Measurements from ENCODE around the gene KANSL3. TPM values are rescaled to one million over a fixed set of nuclear protein-coding genes. Genes with fewer than 3 reads are reported as not detected.
"Not testable (repeated sequence)": the region's sequence is repeated elsewhere in the genome, so short reads cannot be mapped to it uniquely, and the experiment has no call there.

KANSL3 gene
- total RNA-seq, 6 donors from 2014 or later, result 41.3 to 133 (median 53.0) TPM

DNA sequence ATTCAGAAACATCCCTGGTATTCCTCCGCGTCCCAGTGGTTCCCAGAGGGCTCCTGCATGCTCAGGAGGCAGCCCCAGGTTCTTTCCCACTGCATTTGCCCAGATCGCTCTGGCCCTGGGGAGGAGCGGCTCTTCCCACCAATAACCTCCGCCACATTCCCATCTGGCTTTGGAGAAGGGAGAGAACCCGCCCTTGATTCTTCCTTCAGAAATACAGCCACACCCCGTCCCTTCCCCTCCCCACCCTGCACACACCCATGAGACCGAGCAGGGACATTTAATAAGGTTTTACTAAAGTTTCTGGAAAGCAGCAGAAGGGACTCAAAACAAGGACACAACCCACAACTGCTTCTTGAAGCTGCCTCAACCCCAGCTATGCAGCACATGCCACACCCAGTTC is 79.6 kb downstream of the KANSL3 start:
- WGBS, 2 donors, result 92 to 93% methylated on average over 8 of the region's 8 CpGs
- no peaks in the 10 kb centered on the region for H3K27me3 ChIP-seq
- ATAC-seq (ENCODE audit: low FRiP score in 2 of 2) (no peak), DNase-seq (no peak)
- H3K9me3 ChIP-seq, result no peaks in the 10 kb centered on the region
- no peaks in the 10 kb centered on the region for H3K36me3 ChIP-seq
- TF ChIP-seq POLR2A (IDR thresholded peaks at IDR 0.05) (no peak), POLR2AphosphoS5 (IDR thresholded peaks at IDR 0.05) (no peak), EP300 (IDR thresholded peaks at IDR 0.05) (no peak)
- TF ChIP-seq, protein P1, sequence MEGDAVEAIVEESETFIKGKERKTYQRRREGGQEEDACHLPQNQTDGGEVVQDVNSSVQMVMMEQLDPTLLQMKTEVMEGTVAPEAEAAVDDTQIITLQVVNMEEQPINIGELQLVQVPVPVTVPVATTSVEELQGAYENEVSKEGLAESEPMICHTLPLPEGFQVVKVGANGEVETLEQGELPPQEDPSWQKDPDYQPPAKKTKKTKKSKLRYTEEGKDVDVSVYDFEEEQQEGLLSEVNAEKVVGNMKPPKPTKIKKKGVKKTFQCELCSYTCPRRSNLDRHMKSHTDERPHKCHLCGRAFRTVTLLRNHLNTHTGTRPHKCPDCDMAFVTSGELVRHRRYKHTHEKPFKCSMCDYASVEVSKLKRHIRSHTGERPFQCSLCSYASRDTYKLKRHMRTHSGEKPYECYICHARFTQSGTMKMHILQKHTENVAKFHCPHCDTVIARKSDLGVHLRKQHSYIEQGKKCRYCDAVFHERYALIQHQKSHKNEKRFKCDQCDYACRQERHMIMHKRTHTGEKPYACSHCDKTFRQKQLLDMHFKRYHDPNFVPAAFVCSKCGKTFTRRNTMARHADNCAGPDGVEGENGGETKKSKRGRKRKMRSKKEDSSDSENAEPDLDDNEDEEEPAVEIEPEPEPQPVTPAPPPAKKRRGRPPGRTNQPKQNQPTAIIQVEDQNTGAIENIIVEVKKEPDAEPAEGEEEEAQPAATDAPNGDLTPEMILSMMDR (IDR thresholded peaks at IDR 0.05), result no peak
- peaks cover 8 to 9% (median 9%) of the 10 kb centered on the region in 4 donors for H3K4me1 ChIP-seq
- no peak overlapping the region for H3K27ac ChIP-seq
- no peak overlapping the region for H3K4me3 ChIP-seq

DNA sequence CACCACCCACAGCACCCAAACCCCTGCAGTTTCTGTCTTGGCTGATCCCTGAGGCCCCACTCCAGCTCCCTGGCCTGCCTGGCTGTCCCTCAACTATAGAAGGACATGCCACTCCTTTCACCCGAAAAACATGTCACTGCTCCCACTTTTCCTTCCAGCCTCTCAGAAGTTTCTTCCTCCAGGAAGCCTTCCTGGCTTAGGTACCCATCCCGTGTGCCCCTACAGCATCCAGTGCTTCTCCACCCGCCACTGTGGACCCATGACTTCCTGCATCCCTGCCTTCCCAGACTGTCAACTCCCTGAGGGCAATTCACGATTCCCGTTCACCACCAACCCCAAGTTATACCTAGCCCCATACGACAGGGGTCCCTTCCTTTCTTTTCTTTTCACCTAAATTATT is 80.1 kb downstream of the KANSL3 start:
- WGBS, 2 donors, result 93 to 94% methylated on average over 6 of the region's 6 CpGs
- Histone ChIP-seq H3K27me3 (no peaks in the 10 kb centered on the region), H3K27ac (no peak overlapping the region), H3K4me3 (no peak overlapping the region), H3K4me1 (peaks cover 8 to 9% (median 9%) of the 10 kb centered on the region in 4 donors), H3K9me3 (no peaks in the 10 kb centered on the region), H3K36me3 (peaks cover 0 to 3% (median under 1%) of the 10 kb centered on the region in 4 donors)
- TF ChIP-seq, protein P1 (IDR thresholded peaks at IDR 0.05), result no peak
- TF ChIP-seq POLR2AphosphoS5 (IDR thresholded peaks at IDR 0.05) (no peak), POLR2A (IDR thresholded peaks at IDR 0.05) (no peak), EP300 (IDR thresholded peaks at IDR 0.05) (no peak)
- ATAC-seq (ENCODE audit: low FRiP score in 2 of 2) (no peak), DNase-seq (no peak)

DNA sequence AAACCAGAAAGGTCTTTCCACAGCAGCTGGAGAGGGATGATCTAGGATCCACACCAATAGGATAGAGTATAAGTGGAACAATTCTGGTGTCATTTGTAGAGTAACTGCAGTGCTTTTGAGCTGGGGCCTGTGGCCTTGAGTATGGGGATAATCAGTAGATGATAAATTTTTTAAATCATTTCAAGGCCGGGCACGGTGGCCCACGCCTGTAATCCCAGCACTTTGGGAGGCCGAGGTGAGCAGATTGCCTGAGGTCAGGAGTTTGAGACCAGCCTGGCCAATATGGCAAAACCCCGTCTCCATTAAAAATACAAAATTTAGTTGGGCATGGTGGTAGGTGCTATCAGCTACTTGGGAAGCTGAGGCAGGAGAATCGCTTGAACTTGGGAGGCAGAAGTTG is 80.7 kb downstream of the KANSL3 start:
- H3K9me3 ChIP-seq, DNase-seq, H3K4me1 ChIP-seq: not testable (repeated sequence)

DNA sequence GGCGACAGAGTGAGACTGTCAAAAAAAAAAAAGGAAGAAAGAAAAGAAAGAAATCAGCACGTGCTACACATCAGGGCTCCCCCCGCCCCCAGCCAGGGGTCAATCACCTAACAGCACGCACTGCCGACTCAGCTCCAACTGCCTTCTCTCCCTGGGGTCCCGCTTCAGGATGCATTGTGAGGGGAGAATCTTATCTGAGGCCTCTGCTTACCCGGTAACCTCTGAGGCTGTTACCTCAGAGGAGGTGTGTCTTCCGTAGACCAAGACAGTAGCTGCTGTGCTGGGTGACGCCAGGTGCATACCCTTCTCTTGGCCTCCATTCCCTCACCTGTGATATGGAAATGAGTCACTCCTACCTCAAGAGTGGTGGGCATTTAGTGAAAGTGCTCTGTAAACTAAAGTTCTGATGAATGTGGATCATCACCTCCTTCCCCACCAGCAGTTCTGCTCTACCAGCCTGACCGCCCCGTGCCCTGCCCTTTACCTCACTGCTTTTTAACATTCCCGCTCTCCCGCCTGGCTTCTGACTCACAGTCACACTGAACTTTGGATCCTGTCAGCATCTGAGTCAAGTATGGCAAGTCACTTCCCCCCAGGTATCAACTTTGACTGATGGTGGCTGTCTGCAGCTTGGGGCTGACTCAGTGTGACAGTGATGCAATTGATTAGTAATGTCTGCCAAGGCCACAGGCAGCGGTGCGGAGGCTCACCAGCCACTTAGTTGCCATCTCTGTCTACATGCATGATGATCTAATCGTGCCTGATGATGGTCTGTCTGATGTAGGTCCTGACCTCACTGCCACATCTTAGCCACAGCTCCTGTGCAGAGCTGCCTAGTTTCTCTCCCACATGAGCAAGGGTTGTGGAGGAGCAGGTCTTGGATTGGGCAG is 81.4 kb downstream of the KANSL3 start:
- Histone ChIP-seq H3K9me3 (no peaks in the 10 kb centered on the region), H3K36me3 (peaks cover 0 to 17% (median 12%) of the 10 kb centered on the region in 4 donors), H3K4me3 (no peak overlapping the region), H3K4me1 (peaks cover 8 to 9% (median 9%) of the 10 kb centered on the region in 4 donors), H3K27ac (no peak overlapping the region), H3K27me3 (no peaks in the 10 kb centered on the region)
- ATAC-seq (ENCODE audit: low FRiP score in 2 of 2) (peak in 1 of 2 donors; percentile 6), DNase-seq (no peak)
- TF ChIP-seq POLR2AphosphoS5 (IDR thresholded peaks at IDR 0.05), result no peak
- TF ChIP-seq EP300 (IDR thresholded peaks at IDR 0.05), result no peak
- TF ChIP-seq, protein P1 (IDR thresholded peaks at IDR 0.05), result no peak
- no peak for TF ChIP-seq POLR2A (IDR thresholded peaks at IDR 0.05)
- 82 to 87% methylated on average over 15 to 16 of the region's 16 CpGs for WGBS, 2 donors

More for the DNA sequence above, 80.7 kb downstream of the KANSL3 start:
- H3K36me3 ChIP-seq; ATAC-seq (ENCODE audit: low FRiP score in 2 of 2); H3K4me3 ChIP-seq; H3K27ac ChIP-seq; H3K27me3 ChIP-seq: not testable (repeated sequence)
- 98% methylated on average over 6 of the region's 6 CpGs for WGBS, 2 donors

DNA sequence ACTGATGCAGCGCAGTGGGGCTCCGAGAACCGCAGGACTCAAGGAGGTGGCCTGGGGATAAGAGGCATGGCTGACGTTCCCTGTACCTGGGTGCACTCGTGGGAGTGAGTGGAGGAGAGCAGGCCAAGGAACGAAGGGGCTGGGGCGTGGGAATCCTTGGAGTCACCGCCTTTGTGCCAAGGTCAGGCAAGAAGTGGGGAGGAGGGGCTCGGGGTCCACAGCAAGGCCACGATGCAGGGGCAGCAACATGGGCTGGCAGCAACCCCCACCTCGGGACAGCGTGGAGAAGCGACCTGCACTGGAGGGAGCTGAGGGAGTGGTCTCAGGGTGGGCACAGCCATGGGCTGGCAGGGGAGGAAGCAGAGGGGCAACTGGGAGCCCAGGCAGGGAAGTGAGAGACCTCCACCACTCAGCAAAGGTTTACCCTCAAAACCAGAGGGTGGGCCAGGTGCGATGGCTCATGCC is 82.9 kb downstream of the KANSL3 start:
- no peak overlapping the region for H3K27ac ChIP-seq
- H3K9me3 ChIP-seq, result no peaks in the 10 kb centered on the region
- no peak for ATAC-seq (ENCODE audit: low FRiP score in 2 of 2)
- peaks cover 9 to 32% (median 27%) of the 10 kb centered on the region in 4 donors for H3K36me3 ChIP-seq
- DNase-seq, result peak in 1 of 2 donors; percentile 69
- WGBS, 2 donors, result 80 to 86% methylated on average over 14 of the region's 14 CpGs
- H3K27me3 ChIP-seq, result no peaks in the 10 kb centered on the region
- no peak overlapping the region for H3K4me3 ChIP-seq
- peaks cover 8 to 9% (median 9%) of the 10 kb centered on the region in 4 donors for H3K4me1 ChIP-seq
- no peak for TF ChIP-seq POLR2AphosphoS5 (IDR thresholded peaks at IDR 0.05)
- TF ChIP-seq, protein P1 (IDR thresholded peaks at IDR 0.05), result no peak
- TF ChIP-seq EP300 (IDR thresholded peaks at IDR 0.05), result no peak
- no peak for TF ChIP-seq POLR2A (IDR thresholded peaks at IDR 0.05)
